GM06990 (cell line): Measurements from ENCODE around the gene ALDH5A1.

Source experiments
- DNase-seq: peaks from one replicate; pipeline ENCODE4 v3.0.0-alpha.2; 2011; ENCODE audit not compliant: insufficient read length; ENCODE audit errors: extremely low read depth
- H3K27me3 ChIP-seq: replicated peaks from 2 replicates; pipeline ENCODE4 v1.6.0; 2011; ENCODE audit warnings: low read length; ENCODE audit not compliant: control insufficient read depth, insufficient read depth
- H3K36me3 ChIP-seq: 2 replicates; pipeline ENCODE4 v1.5.1; 2011; ENCODE audit warnings: low read length; ENCODE audit not compliant: control insufficient read depth, insufficient read depth
- H3K4me3 ChIP-seq: replicated peaks from 2 replicates; pipeline ENCODE4 v1.5.1; 2011; ENCODE audit warnings: low read depth, mild to moderate bottlenecking, control low read depth, low read length
- CTCF ChIP-seq: IDR thresholded peaks from 2 replicates; pipeline ENCODE4 v1.5.1; 2011; ENCODE audit warnings: low read length, control low read depth, mild to moderate bottlenecking, inconsistent platforms; ENCODE audit not compliant: insufficient read depth, poor library complexity, severe bottlenecking

ALDH5A1 gene

DNA sequence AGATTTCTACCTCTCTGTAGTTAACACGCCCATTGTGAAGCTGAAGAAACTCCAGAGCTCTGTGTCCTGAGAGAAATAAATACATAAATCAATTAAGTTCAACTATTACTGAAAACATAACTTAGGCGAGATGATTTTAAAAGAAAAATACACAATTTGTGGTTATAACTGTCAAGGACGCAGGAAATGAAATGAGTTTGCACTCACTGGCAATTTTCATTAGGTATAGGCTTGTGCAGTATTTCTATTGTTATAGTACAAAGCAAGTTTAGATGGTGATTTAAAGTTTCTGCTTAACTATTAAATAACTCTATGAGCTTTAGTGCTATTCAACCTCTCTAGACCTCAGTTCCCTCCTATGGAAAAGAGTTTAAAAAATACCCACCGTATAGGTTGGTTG, 8.7 kb upstream of the ALDH5A1 start:
- no peak for DNase-seq
- TF ChIP-seq CTCF, result no peak
- Histone ChIP-seq H3K4me3 (no peak overlapping the region), H3K36me3 (no peaks in the 10 kb centered on the region), H3K27me3 (no peaks in the 10 kb centered on the region)

GRCh38 chr6:24489470-24489869, 5.3 kb upstream of the ALDH5A1 start, which contains the start of gene GPLD1:
Gene GPLD1 (minus strand): TSS chr6:24489578. CDS start chr6:24489511, 67 bp downstream.
- no peak for DNase-seq

GRCh38 chr6:24489881-24490280, 4.9 kb upstream of the ALDH5A1 start:
- TF ChIP-seq CTCF, result no peak
- H3K27me3 ChIP-seq, result no peaks in the 10 kb centered on the region
- no peak for DNase-seq
- H3K36me3 ChIP-seq, result no peaks in the 10 kb centered on the region
- H3K4me3 ChIP-seq, result no peak overlapping the region

More at GRCh38 chr6:24489470-24489869, 5.3 kb upstream of the ALDH5A1 start, which contains the start of gene GPLD1:
- no peaks in the 10 kb centered on the region for H3K36me3 ChIP-seq
- no peak within 1 kb of the TSS for H3K4me3 ChIP-seq
- TF ChIP-seq CTCF, result no peak
- no peaks in the 10 kb centered on the region for H3K27me3 ChIP-seq

- TF ChIP-seq CTCF, result no peak
- H3K36me3 ChIP-seq, result no peaks in the 10 kb centered on the region
- no peak overlapping the region for H3K4me3 ChIP-seq
- H3K27me3 ChIP-seq, result no peaks in the 10 kb centered on the region
- DNase-seq, result no peak
Observed at GRCh38 chr6:24490948-24491347, 3.8 kb upstream of the ALDH5A1 start.

- peak; percentile 53 for TF ChIP-seq CTCF
- Histone ChIP-seq H3K27me3 (no peaks in the 10 kb centered on the region), H3K36me3 (no peaks in the 10 kb centered on the region), H3K4me3 (no peak overlapping the region)
- DNase-seq, result no peak
Observed at GRCh38 chr6:24492475-24492874, 2.3 kb upstream of the ALDH5A1 start.

DNA sequence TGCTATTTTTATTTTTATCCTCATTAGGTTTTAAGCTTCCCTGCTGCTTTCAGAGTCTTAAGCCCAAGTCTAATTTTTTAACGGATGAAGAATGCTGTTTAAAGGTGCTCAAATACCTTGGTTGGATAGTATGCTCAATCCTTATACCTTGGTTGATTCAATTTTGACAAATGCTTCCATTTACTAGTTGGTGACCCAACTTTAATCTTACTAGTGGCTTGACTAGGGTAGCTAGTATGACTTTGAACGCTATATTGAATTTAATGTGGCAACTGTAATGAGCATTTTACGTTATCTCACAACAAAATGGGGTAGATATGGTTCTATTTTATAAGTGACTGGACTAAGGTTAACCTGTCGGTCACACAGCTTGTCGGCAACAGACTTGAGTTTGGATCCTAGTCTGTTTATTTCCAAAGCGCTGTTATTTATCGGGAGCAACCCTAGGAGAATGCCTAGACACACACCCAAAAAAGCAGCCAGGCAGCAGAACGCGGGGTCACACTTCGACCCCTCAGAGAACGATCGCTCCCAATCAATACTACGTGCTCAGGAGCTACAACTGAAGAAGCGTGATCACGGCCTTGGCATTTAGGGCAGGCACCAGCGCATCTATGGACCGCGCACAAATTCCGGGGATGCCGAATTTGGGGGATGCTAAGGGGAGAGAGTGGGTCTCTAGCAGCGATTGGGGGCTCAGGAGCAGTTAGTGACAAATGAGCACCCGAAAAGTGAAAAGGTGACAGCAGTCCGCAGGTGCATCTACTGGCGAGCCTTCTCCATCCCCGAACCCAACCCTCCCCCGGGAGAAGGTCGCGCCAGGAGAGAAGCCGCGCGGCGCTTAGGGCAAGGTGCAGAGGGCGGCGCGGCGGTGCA, 586 bp upstream of the ALDH5A1 start:
- no peaks in the 10 kb centered on the region for H3K36me3 ChIP-seq

More for the DNA sequence above, 586 bp upstream of the ALDH5A1 start:
- no peak for DNase-seq
- Histone ChIP-seq H3K4me3 (peak overlapping the region; percentile 83), H3K27me3 (no peaks in the 10 kb centered on the region)
- peak; percentile 49 for TF ChIP-seq CTCF
